Activated CD4-positive, CD25-positive, alpha-beta regulatory T cell (primary cell): ENCODE measurements around the gene ACKR4.
"Not testable (repeated sequence)": the region's sequence is repeated elsewhere in the genome, so short reads cannot be mapped to it uniquely, and the experiment has no call there.

Experiments
- DNase-seq, 4 experiments: peaks; one replicate each; lab custom pipeline; 2025; lab: John Stamatoyannopoulos, UW

ACKR4 gene

GRCh38 chr3:132594498-132594897, 2.6 kb upstream of the ACKR4 start:
- DNase-seq: no peak

- no peak for DNase-seq
Measured at GRCh38 chr3:132595014-132595413, 2.1 kb upstream of the ACKR4 start.

- DNase-seq: no peak
Measured at GRCh38 chr3:132596326-132596725, 744 bp upstream of the ACKR4 start.

- DNase-seq: no peak
Measured at GRCh38 chr3:132597660-132598059, 590 bp downstream of the ACKR4 start.

- DNase-seq: no peak
Measured at GRCh38 chr3:132598181-132598580, 1.1 kb downstream of the ACKR4 start.

GRCh38 chr3:132600614-132601013, 3.5 kb downstream of the ACKR4 start:
- not testable (repeated sequence) for DNase-seq

- DNase-seq: no peak
Measured at GRCh38 chr3:132605374-132605792, 8.3 kb downstream of the ACKR4 start.

- DNase-seq: no peak
Measured at GRCh38 chr3:132606085-132606484, 9.0 kb downstream of the ACKR4 start.

GRCh38 chr3:132606620-132607019, 9.6 kb downstream of the ACKR4 start:
- not testable (repeated sequence) for DNase-seq

- not testable (repeated sequence) for DNase-seq
Measured at GRCh38 chr3:132615301-132615700, 18.2 kb downstream of the ACKR4 start.

GRCh38 chr3:132615881-132616280, 18.8 kb downstream of the ACKR4 start:
- no peak for DNase-seq

- no peak for DNase-seq
Measured at GRCh38 chr3:132616780-132617179, 19.7 kb downstream of the ACKR4 start.

GRCh38 chr3:132622148-132622547, 25.1 kb downstream of the ACKR4 start:
- DNase-seq: no peak

GRCh38 chr3:132622761-132623160, 25.7 kb downstream of the ACKR4 start:
- no peak for DNase-seq

GRCh38 chr3:132623646-132624045, 26.6 kb downstream of the ACKR4 start:
- DNase-seq: no peak

- no peak for DNase-seq
Measured at GRCh38 chr3:132624790-132625189, 27.7 kb downstream of the ACKR4 start.

- no peak for DNase-seq
Measured at GRCh38 chr3:132625613-132626012, 28.5 kb downstream of the ACKR4 start.

- no peak for DNase-seq
Measured at GRCh38 chr3:132626955-132627354, 29.9 kb downstream of the ACKR4 start.

- no peak for DNase-seq
Measured at GRCh38 chr3:132628157-132628556, 31.1 kb downstream of the ACKR4 start.

- DNase-seq: no peak
Measured at GRCh38 chr3:132629928-132630327, 32.9 kb downstream of the ACKR4 start.

GRCh38 chr3:132630612-132631011, 33.5 kb downstream of the ACKR4 start:
- no peak for DNase-seq

GRCh38 chr3:132635052-132635451, 38.0 kb downstream of the ACKR4 start:
- no peak for DNase-seq

- DNase-seq: no peak
Measured at GRCh38 chr3:132637590-132637989, 40.5 kb downstream of the ACKR4 start.

- DNase-seq: no peak
Measured at GRCh38 chr3:132638706-132639105, 41.6 kb downstream of the ACKR4 start.

GRCh38 chr3:132641427-132641826, 44.4 kb downstream of the ACKR4 start:
- not testable (repeated sequence) for DNase-seq
